GM18498 (cell line): ENCODE data around the gene GSG1L.

Experiments
- ATAC-seq: cut with Tn5 transposase; IDR thresholded peaks from one replicate; pipeline ENCODE4 v1.9.1; 2021; ENCODE audit warnings: mild to moderate bottlenecking, moderate library complexity; ENCODE audit not compliant: unreplicated experiment

The GSG1L gene

GRCh38 chr16:28063591-28064061 is at the start of gene GSG1L:
Gene GSG1L, minus strand, starts transcription at chr16:28063714. Its CDS starts 290 bp downstream, at chr16:28063424.
- no peak for ATAC-seq

- no peak for ATAC-seq
These were observed 49.4 kb upstream of the GSG1L start for GRCh38 chr16:28112908-28113307.

- no peak for ATAC-seq
These were observed 47.5 kb upstream of the GSG1L start for GRCh38 chr16:28110977-28111376.

- ATAC-seq, result no peak
These were observed 47.0 kb upstream of the GSG1L start for GRCh38 chr16:28110479-28110878.

GRCh38 chr16:28110074-28110473 is 46.6 kb upstream of the GSG1L start:
- no peak for ATAC-seq

- ATAC-seq, result no peak
These were observed 45.2 kb upstream of the GSG1L start for GRCh38 chr16:28108590-28109247.

- ATAC-seq, result no peak
These were observed 43.7 kb upstream of the GSG1L start for GRCh38 chr16:28107232-28107631.

GRCh38 chr16:28106467-28107215 is 43.1 kb upstream of the GSG1L start:
- no peak for ATAC-seq

- no peak for ATAC-seq
These were observed 42.4 kb upstream of the GSG1L start for GRCh38 chr16:28105954-28106353.

- no peak for ATAC-seq
These were observed 41.8 kb upstream of the GSG1L start for GRCh38 chr16:28105297-28105696.

GRCh38 chr16:28104404-28104803 is 40.9 kb upstream of the GSG1L start:
- no peak for ATAC-seq

- ATAC-seq, result no peak
These were observed 40.1 kb upstream of the GSG1L start for GRCh38 chr16:28103516-28104170.

GRCh38 chr16:28101533-28101890 is 38.0 kb upstream of the GSG1L start:
- ATAC-seq, result no peak

- ATAC-seq, result no peak
These were observed 37.5 kb upstream of the GSG1L start for GRCh38 chr16:28100810-28101532.

- ATAC-seq, result no peak
These were observed 35.7 kb upstream of the GSG1L start for GRCh38 chr16:28098959-28099945.

GRCh38 chr16:28098171-28098958 is 34.9 kb upstream of the GSG1L start:
- ATAC-seq, result no peak

- ATAC-seq, result no peak
These were observed 33.7 kb upstream of the GSG1L start for GRCh38 chr16:28096983-28097899.

- no peak for ATAC-seq
These were observed 29.8 kb upstream of the GSG1L start for GRCh38 chr16:28093385-28093725.
